AG09319 (cell line): Measurements from ENCODE around the gene TRIP10.

Experiments used
- DNase-seq: peaks from one replicate; pipeline ENCODE4 v3.0.0-alpha.2; 2010; ENCODE audit warnings: low read depth; ENCODE audit errors: extremely low read depth
- CTCF ChIP-seq: IDR thresholded peaks from 2 replicates; pipeline ENCODE4 v1.5.1; 2011; ENCODE audit warnings: low read depth, mild to moderate bottlenecking, inconsistent platforms, low read length, moderate library complexity

The TRIP10 gene

DNA sequence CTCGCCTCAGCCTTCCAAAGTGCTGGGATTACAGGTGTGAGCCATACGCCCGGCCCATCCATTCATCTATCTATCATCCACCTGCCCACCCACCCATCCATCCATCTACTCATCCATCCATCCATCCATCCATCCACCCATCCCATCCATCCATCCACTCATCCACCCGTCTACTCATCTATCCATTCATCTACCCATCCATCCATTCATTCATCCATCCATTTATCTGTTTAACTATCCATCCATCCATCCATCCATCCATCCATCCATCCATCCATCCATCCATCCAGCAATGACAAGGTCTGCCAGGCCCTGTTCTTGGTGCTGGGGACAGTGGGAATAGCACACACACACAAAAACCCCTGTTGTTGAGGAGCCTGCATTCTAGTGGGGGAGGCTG, 37.5 kb downstream of the TRIP10 start:
- no peak for TF ChIP-seq CTCF
- DNase-seq = no peak

- no peak for DNase-seq
- no peak for TF ChIP-seq CTCF
Observed at GRCh38 chr19:6777434-6777833, 38.0 kb downstream of the TRIP10 start.

DNA sequence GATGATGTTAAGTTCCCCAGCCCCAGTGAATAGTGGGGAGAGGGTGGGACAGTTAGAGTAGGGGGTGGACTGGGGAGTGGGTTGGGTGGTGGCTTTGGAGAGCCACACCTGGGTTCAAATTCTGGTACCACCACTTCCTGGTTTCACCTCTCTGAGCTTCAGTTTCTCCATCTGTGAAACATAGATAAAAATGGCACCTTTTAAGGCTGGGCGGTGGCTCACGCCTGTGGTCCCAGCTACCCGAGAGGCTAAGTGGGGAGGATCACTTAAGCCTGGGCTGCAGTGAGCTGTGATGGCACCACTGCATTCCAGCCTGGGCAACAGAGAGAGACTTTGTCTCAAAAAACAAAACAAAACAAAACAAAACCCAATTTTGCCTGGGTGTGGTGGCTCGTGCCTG, 38.9 kb downstream of the TRIP10 start:
- no peak for TF ChIP-seq CTCF

DNA sequence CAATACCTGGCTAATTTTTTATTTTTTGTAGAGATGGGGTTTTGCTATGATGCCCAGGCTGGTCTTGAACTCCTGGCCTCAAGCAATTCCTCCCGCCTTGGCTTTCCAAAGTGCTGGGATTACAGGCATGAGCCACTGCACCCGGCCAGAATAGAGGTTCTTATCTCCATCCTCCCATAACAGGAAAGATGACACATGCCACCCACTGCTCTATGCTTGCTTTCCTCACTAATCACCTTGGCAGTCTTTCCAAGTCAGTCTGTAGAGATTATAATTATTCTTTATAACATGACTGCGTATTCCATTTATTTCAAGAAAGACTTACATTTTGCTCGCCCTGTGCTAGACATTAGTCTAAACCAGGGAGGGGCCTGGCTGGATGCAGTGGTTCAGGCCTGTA, 39.7 kb downstream of the TRIP10 start:
- no peak for TF ChIP-seq CTCF
- DNase-seq = no peak

More for the DNA sequence above, 38.9 kb downstream of the TRIP10 start:
- DNase-seq = no peak

DNA sequence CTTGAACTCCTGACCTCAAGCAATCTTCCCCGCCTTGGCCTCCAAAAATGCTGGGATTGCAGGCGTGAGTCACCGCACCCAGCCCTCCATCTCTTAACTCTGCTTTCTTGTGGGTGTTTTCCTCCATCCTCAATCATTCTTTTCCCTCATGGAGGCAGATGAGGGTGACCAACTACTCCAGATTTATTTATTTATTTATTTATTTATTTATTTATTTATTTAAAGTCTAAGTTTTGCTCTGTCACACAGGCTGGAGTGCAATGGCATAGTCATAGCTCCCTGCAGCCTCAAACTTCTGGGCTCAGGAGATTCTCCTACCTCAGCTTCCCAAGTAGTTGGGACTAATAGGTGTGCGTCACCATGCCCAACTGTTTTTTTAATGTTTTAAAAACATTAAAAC, 47.9 kb downstream of the TRIP10 start:
- no peak for DNase-seq
- no peak for TF ChIP-seq CTCF

- DNase-seq = no peak
- no peak for TF ChIP-seq CTCF
Observed at GRCh38 chr19:6788896-6789295, 49.4 kb downstream of the TRIP10 start.

GRCh38 chr19:6790194-6791128, 51.0 kb downstream of the TRIP10 start:
- DNase-seq = no peak
- no peak for TF ChIP-seq CTCF
